ENCODE results near the gene KDM3B.
"Not testable (repeated sequence)": the region's sequence is repeated elsewhere in the genome, so short reads cannot be mapped to it uniquely, and the experiment has no call there.

The KDM3B gene

DNA sequence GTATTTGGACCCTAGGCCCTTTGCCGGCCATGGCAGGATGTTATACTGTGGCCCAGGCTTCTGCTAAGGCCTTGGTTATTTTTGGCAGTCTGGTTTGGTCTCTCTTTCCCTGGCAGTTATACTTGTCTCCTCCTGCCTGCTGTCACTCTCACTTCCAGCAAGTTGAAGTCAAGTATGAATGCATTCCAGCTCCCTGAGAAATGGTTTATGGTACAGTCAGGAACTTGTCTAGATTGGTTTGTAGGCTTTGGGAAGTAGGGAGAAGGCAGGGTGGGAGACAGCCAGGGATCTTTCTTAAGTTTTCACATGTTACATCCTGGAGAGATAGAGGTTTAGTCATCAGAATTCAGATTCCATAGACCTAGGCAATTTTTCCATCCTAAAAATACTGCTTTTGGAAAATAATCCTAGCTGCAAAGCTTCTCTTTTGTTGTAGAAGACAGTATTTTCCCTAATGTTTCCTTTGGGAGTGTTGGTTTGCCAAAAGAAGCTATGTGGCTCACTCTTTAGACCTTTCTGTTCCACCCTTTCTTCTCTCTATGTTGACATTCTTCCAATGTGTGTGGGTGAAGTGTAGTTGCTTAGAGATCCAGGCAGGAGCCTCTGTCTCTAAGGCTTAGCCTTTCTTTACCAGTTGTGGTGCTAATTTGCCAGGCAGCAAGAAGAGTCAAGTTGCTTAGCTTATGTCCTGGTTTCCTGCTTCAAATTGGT lies 2.5 kb upstream of the KDM3B start:
- no peak for DNase-seq

GRCh38 chr5:138350563-138350890 lies 2.0 kb upstream of the KDM3B start:
- DNase-seq, result no peak

GRCh38 chr5:138351056-138351455 lies 1.4 kb upstream of the KDM3B start:
- DNase-seq, result peak; percentile 58

DNA sequence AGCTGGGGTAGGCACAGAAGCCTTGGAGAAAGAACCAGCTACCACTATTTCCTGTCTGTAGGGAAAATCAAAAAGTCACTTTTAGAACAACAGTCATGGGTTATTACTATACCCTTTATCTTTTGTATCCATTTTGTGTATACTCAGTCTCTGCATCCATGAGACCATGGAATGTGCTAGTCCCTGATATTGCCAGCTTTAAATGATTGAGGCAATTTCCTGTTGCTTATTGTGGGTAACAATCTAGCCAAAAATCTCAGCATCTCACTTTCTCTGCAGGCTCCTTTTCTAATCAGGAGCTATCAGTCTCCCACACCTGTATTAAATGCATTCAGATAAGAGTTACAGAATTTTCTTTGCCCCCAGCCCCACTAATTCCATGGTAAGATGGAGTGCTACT lies 968 bp upstream of the KDM3B start:
- no peak for DNase-seq

- DNase-seq, result peak; percentile 54
These were observed 456 bp downstream of the KDM3B start for GRCh38 chr5:138352722-138353559.

- peak; percentile 45 for DNase-seq
These were observed 1.1 kb downstream of the KDM3B start for GRCh38 chr5:138353560-138354080.

DNA sequence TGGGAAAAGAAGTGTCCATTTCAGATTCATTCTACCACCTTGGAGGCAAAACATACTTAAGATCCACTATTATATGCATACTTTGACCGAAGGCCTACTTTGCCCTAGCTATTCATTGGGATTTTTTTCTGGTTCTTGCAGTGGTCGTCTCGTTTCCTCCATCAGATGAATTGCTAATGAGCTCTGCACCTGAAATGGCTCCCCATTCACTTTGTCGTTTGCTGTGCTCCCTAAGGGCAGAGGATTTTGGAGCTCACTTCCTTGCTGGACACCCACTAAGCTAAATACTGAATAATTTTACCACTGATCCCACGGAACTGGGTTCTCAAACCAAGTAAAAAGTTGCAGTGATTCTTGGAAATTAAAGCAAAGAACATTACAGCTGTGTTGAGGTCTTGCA lies 1.9 kb downstream of the KDM3B start:
- no peak for DNase-seq

GRCh38 chr5:138354926-138355378 lies 2.5 kb downstream of the KDM3B start:
- DNase-seq, result peak; percentile 91

GRCh38 chr5:138359621-138360020 lies 7.1 kb downstream of the KDM3B start:
- DNase-seq, result no peak

DNA sequence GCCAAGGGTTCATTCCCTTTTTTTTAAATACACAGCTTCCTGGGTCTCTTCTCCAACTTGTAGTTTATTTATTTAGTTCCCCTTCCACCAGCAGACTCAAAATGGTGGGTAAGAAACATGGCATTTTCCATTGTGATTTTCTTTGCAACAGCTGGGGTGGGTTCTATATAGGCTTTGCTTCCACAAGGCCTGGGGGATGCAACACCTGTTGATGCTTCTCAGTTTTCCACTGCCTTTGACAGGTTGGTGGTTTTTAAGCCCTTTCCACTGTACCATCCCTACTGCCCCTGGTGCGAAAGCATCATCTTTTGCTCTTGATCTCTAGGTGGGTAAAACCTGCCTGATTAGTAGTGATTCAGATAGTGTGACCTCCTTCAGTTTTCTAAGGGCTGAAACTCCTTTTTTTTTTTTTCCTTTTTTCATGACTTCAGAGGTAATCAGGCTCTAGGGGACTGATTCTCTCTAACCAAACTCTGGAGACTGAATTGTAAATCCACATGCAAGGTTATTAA lies 8.5 kb downstream of the KDM3B start:
- no peak for DNase-seq

GRCh38 chr5:138364576-138364975 lies 12.1 kb downstream of the KDM3B start:
- no peak for DNase-seq

- DNase-seq, result no peak
These were observed 14.3 kb downstream of the KDM3B start for GRCh38 chr5:138366632-138367382.

- DNase-seq, result no peak
These were observed 16.8 kb downstream of the KDM3B start for GRCh38 chr5:138369261-138369660.

GRCh38 chr5:138369706-138370105 lies 17.2 kb downstream of the KDM3B start:
- DNase-seq, result no peak

- DNase-seq, result no peak
These were observed 18.1 kb downstream of the KDM3B start for GRCh38 chr5:138370537-138370936.

DNA sequence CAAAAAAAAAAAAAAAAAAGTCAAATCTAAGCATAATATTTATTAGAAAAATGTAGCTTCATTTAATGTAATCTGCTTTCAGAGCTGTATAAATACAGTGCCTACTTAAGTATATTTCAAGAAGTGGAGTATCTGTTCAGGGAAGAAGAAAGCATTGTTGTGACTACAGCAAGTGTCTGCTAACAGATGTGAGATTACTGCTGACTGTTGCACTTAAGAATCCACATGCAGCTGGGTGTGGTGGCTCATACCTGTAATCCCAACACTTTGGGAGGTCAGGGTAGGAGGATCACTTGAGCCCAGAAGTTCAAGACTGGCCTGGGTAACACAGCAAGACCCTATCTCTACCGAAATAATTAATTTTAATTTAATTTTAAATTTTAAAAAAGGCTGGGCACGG lies 19.0 kb downstream of the KDM3B start:
- no peak for DNase-seq

GRCh38 chr5:138372225-138372624 lies 19.7 kb downstream of the KDM3B start:
- DNase-seq, result no peak

GRCh38 chr5:138372653-138373052 lies 20.2 kb downstream of the KDM3B start:
- no peak for DNase-seq

DNA sequence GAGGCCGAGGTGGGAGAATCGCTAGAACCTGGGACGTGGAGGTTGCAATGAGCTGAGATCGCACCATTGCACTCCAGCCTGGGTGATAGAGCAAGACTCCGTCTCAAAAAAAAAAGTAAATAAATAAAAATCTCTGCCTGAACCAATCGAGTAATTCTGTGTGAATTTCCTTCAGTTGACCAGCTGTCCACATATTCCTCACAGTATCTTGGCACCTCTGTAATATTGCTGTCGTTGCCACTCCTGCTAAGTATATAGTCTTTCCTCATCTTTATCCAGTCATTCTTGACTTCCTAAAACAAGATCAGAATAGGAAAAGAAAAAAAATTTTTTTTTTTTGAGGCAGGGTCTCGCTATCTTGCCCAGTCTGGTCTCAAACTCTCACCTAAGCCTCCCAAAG lies 29.9 kb downstream of the KDM3B start:
- DNase-seq, result no peak

DNA sequence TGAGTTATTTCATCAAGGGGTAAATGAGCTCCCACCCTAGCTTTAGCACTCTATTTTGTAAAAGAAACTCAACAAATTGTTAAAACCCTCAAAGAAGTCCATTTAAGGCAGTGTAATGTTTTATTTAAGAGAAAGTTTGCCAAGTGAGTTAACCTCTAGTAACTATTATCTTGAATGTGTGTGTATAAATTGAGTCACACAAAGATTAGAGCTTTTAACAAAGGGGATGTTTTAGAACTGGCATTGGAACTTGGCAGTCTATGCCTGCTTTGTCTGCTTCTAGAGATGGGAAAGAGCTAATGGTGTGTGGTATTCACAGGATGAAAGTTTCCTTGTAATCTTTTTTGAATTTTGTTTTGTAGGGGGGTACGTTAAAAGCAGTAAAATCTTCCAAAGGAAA lies 33.2 kb downstream of the KDM3B start:
- DNase-seq, result no peak

GRCh38 chr5:138386290-138386689 lies 33.8 kb downstream of the KDM3B start:
- no peak for DNase-seq

GRCh38 chr5:138389332-138389731 lies 36.8 kb downstream of the KDM3B start:
- no peak for DNase-seq

DNA sequence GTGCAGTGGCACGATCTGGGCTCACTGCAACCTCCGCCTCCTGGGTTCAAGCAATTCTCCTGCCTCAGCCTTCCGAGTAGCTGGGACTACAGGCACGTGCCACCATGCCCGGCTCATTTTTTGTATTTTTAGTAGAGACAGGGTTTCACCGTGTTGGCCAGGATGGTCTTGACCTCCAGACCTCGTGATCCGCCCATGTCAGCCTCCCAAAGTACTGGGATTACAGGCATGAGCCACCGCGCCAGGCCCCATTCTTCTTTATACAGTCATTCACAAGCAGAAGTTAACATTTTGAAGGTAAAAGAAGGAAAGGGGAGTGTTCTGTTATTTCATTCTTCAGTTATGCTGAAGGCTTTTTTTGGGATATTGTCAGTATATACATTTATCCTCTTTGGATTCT lies 37.4 kb downstream of the KDM3B start:
- DNase-seq, result not testable (repeated sequence)
